OCI-LY1 (cell line): ENCODE results near the gene LAMA3.

Experiments
- H2AFZ ChIP-seq: fragments of 200-600 bp; sonication (generic), shearing (Covaris generic); 2 replicates; pipeline ENCODE4 v1.6.0; 2014; ENCODE audit warnings: antibody characterized with exemption, mild to moderate bottlenecking, low read length
- H3F3A ChIP-seq: fragments of 200-600 bp; sonication (generic), shearing (Covaris generic); 2 replicates; pipeline ENCODE4 v1.6.0; 2014; ENCODE audit warnings: mild to moderate bottlenecking, antibody characterized with exemption, low read length, moderate library complexity; ENCODE audit not compliant: insufficient read depth
- H3K27ac ChIP-seq: fragments of 200-600 bp; sonication (generic); 2 replicates; pipeline ENCODE4 v1.5.1; 2014; ENCODE audit warnings: low read length, mixed run types, mild to moderate bottlenecking, low read depth; ENCODE audit not compliant: poor library complexity, severe bottlenecking
- H3K27me3 ChIP-seq: fragments of 200-600 bp; sonication (generic); 2 replicates; pipeline ENCODE4 v1.6.0; 2014; ENCODE audit warnings: antibody characterized with exemption, mild to moderate bottlenecking, low read length, moderate library complexity; ENCODE audit not compliant: insufficient read depth
- H3K36me3 ChIP-seq: fragments of 200-600 bp; sonication (generic); 2 replicates; pipeline ENCODE4 v1.6.1; 2014; ENCODE audit warnings: mild to moderate bottlenecking, antibody characterized with exemption, low read length, moderate library complexity, mixed read lengths; ENCODE audit not compliant: insufficient read depth
- H3K4me1 ChIP-seq: fragments of 200-600 bp; sonication (generic); 2 replicates; pipeline ENCODE4 v1.5.1; 2014; ENCODE audit warnings: mild to moderate bottlenecking, low read length, moderate library complexity; ENCODE audit not compliant: insufficient read depth, severe bottlenecking
- H3K4me2 ChIP-seq: fragments of 200-600 bp; sonication (generic), shearing (Covaris generic); 2 replicates; pipeline ENCODE4 v1.6.1; 2014; ENCODE audit warnings: low read length
- H3K4me3 ChIP-seq: fragments of 200-600 bp; sonication (generic); 2 replicates; pipeline ENCODE4 v1.5.1; 2014; ENCODE audit warnings: low read length, low read depth, mild to moderate bottlenecking, mixed read lengths; ENCODE audit not compliant: poor library complexity, severe bottlenecking
- H3K79me2 ChIP-seq: fragments of 200-600 bp; shearing (Covaris generic); 2 replicates; pipeline ENCODE4 v1.6.1; 2016; ENCODE audit warnings: mixed run types, low read length, mixed read lengths; ENCODE audit not compliant: insufficient read depth
- H3K9ac ChIP-seq: fragments of 200-600 bp; sonication (generic), shearing (Covaris generic); 2 replicates; pipeline ENCODE4 v1.6.1; 2014; ENCODE audit warnings: mild to moderate bottlenecking, low read length, mixed read lengths
- H3K9me2 ChIP-seq: fragments of 200-600 bp; sonication (generic), shearing (Covaris generic); 2 replicates; pipeline ENCODE4 v1.6.1; 2014; ENCODE audit warnings: low read depth, mild to moderate bottlenecking, low read length, mixed read lengths
- H3K9me3 ChIP-seq: fragments of 200-600 bp; shearing (Covaris generic); 2 replicates; pipeline ENCODE4 v1.6.1; 2014; ENCODE audit warnings: low read length, mixed read lengths
- H4K20me1 ChIP-seq: fragments of 200-600 bp; sonication (generic), shearing (Covaris generic); 2 replicates; pipeline ENCODE4 v1.6.0; 2016; ENCODE audit warnings: mild to moderate bottlenecking, low read length; ENCODE audit not compliant: insufficient read depth
- EZH2 ChIP-seq: fragments of 200-600 bp; sonication (generic), shearing (Covaris generic); IDR thresholded peaks from 2 replicates; pipeline ENCODE4 v1.8.0; 2017; ENCODE audit warnings: borderline replicate concordance, mixed run types, mild to moderate bottlenecking, antibody characterized with exemption, low read length, moderate library complexity, mixed read lengths
- TF ChIP-seq, protein P1 (sequence below): fragments of 200-600 bp; sonication (generic), shearing (Covaris generic); IDR thresholded peaks from 2 replicates; pipeline ENCODE4 v1.5.1; 2017; ENCODE audit warnings: mild to moderate bottlenecking, antibody characterized with exemption, low read length, moderate library complexity, mixed read lengths

LAMA3 gene

DNA sequence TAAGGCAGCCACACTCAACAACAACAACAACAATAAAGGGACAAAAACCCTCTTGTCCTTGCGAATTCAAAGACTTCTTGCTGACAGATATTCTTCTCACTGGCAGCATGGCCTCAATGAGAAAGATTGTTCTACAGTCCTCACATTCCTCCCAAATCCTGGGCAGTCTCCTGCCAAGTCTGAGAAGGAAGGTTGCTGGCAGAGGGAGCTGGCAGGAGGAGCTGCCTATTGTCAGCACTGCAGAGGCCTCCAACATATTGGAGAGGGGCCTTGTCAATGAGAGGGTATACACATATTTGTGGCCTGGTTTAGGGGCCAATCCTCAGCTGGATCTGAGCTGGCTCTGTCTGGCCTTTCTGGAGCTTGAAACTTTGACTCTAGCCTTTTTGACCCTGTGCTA, 63.5 kb downstream of the LAMA3 start:
- H4K20me1 ChIP-seq, result no peaks in the 10 kb centered on the region
- no peaks in the 10 kb centered on the region for H3K9me3 ChIP-seq
- H3K4me3 ChIP-seq, result no peak overlapping the region
- no peaks in the 10 kb centered on the region for H3K36me3 ChIP-seq
- no peak for TF ChIP-seq EZH2
- TF ChIP-seq, protein P1, sequence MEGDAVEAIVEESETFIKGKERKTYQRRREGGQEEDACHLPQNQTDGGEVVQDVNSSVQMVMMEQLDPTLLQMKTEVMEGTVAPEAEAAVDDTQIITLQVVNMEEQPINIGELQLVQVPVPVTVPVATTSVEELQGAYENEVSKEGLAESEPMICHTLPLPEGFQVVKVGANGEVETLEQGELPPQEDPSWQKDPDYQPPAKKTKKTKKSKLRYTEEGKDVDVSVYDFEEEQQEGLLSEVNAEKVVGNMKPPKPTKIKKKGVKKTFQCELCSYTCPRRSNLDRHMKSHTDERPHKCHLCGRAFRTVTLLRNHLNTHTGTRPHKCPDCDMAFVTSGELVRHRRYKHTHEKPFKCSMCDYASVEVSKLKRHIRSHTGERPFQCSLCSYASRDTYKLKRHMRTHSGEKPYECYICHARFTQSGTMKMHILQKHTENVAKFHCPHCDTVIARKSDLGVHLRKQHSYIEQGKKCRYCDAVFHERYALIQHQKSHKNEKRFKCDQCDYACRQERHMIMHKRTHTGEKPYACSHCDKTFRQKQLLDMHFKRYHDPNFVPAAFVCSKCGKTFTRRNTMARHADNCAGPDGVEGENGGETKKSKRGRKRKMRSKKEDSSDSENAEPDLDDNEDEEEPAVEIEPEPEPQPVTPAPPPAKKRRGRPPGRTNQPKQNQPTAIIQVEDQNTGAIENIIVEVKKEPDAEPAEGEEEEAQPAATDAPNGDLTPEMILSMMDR, result no peak
- H2AFZ ChIP-seq, result no peak overlapping the region
- H3K9me2 ChIP-seq, result no peaks in the 10 kb centered on the region
- no peaks in the 10 kb centered on the region for H3F3A ChIP-seq
- H3K4me1 ChIP-seq, result no peaks in the 10 kb centered on the region
- H3K27ac ChIP-seq, result no peak overlapping the region
- H3K79me2 ChIP-seq, result no peaks in the 10 kb centered on the region
- no peak overlapping the region for H3K4me2 ChIP-seq
- 0 out of 2 replicates have a peak, but pooled peaks cover 3% of the 10 kb centered on the region for H3K27me3 ChIP-seq
- H3K9ac ChIP-seq, result no peak overlapping the region

DNA sequence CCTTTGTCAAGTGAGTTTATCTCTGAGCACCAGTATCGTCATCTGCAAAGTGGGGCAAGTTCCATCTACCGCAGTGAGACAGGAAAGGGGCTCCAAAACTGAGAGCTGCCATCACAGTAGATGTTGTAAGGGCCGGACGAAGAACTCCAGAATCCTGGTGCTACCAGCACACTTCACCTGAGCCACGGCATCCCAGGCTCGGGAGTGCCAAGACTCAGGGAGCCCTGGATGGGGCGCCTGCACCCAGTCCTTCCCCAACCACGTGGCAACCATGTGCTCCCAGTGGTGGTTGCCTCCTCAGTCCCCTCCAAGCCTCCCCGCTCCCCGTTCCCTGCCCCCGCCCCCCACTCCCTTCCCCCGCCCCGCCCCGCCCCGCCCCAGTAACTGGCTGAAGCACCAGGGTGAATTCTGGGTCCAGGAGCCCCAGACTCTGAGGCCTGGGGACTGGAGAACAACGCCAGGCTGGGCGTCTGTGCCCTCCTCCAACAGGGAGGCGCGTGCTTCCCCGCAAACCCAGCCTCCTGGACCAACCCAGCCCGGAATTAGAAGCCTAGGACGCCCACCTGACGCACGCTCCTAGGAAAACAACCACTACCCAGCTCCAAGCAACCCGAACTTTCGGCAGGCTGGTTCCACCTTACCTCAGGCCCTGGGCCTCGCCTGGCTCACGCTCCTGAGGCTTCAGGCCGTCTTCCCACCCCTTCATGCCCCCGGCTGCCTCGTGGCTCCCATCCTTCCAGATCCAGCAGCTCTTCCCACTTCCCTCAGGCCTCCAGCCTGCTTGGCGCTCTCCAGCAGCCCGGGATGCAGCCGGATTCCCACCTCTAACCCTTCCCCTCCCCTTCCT, 67.6 kb downstream of the LAMA3 start:
- H3K9ac ChIP-seq, result no peak overlapping the region
- no peak overlapping the region for H3K4me2 ChIP-seq
- H3K9me2 ChIP-seq, result no peaks in the 10 kb centered on the region
- no peaks in the 10 kb centered on the region for H3K4me1 ChIP-seq
- H3K4me3 ChIP-seq, result no peak overlapping the region
- no peaks in the 10 kb centered on the region for H3F3A ChIP-seq
- no peaks in the 10 kb centered on the region for H4K20me1 ChIP-seq
- TF ChIP-seq EZH2, result no peak
- TF ChIP-seq, protein P1, result no peak
- no peak overlapping the region for H3K27ac ChIP-seq
- no peaks in the 10 kb centered on the region for H3K27me3 ChIP-seq
- H3K9me3 ChIP-seq, result no peaks in the 10 kb centered on the region
- no peak overlapping the region for H2AFZ ChIP-seq
- H3K36me3 ChIP-seq, result no peaks in the 10 kb centered on the region
- no peaks in the 10 kb centered on the region for H3K79me2 ChIP-seq

DNA sequence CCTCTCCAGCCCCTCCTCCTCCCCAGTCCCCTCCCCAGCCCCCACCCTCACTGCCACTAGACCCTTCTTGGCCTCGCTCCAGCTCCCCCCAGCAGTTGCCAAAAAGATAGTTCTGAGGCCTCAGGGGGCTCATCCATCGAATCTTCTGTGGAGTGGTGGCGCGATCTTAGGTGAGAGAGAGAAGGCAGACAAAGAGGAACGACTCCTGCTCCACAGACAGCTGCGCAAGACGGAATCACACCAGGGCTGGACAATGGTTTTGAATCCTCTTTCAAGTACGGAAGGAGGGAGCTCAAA, 68.1 kb downstream of the LAMA3 start:
- Histone ChIP-seq H3K36me3 (no peaks in the 10 kb centered on the region), H3K4me1 (no peaks in the 10 kb centered on the region), H3K27ac (no peak overlapping the region), H3K9me3 (no peaks in the 10 kb centered on the region), H3K79me2 (no peaks in the 10 kb centered on the region), H3K9me2 (no peaks in the 10 kb centered on the region), H3K27me3 (no peaks in the 10 kb centered on the region), H3F3A (no peaks in the 10 kb centered on the region), H3K9ac (no peak overlapping the region), H3K4me3 (no peak overlapping the region), H2AFZ (no peak overlapping the region), H4K20me1 (no peaks in the 10 kb centered on the region), H3K4me2 (no peak overlapping the region)
- TF ChIP-seq EZH2, result no peak
- TF ChIP-seq, protein P1, result no peak
